ENCODE data around the gene INTS11. TPM values are rescaled to one million over a fixed set of nuclear protein-coding genes. Genes with fewer than 3 reads are reported as not detected.

The INTS11 gene
- total and polyA plus RNA-seq, 2 of the 8 experiments (the other 6 are each of a cell fraction or from before 2014, with no cell fraction given), result 113 to 243 TPM

- no peak for TF ChIP-seq MAFK (IDR thresholded peaks at IDR 0.05; ENCODE audit: low read depth, low read length)
Observed at GRCh38 chr1:1356166-1356795, 31.8 kb upstream of the INTS11 start (continued).

Measured in H1 (cell line).